Measurements from ENCODE around the gene ORAI2.

The ORAI2 gene

DNA sequence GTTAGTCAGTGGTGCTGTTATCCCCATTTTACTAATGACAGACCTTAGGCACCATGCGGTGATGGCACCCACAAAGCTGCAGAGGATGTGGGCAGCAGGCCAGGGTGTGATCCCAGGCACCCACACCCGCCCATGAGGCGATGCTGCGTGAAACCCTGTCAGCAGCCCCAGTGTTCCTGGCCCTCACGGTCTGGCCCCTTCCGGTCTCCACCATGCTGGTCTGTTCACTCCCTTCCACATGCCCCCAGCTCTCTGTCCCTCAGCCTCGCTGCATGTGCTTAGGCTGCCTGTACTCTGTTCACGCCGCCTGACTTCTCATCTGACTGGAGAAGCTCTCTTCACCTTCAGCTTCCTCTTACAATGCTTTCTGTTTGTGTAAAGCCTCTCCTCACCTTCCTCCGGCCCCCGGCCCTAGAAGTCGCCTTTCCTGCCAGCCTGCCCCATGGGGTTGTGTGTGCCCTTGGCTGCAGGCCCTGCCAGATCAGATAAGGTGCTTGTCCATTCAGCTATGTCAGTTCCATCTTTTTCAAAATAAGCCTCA, 17.6 kb upstream of the ORAI2 start:
- no peak for DNase-seq (ENCODE audit: low spot score)

DNA sequence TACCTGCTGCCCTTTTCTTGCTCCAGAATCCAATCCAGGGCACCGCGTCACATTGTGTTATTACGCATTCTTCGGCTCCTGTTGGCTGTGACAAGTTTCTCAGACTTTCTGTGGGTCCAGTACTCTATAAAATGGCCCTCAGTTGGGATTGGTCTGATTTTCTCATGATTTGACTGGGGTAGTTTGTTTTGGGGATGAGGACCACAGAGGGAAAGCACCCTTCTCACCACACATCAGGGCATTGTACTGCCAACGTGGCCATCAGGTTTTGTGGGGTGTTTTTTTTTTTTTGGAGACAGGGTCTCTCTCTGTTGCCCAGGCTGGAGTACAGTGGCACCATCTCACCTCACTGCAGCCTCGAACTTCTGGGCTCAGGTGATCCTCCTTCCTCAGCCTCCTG, 17.0 kb upstream of the ORAI2 start:
- no peak for DNase-seq (ENCODE audit: low spot score)

DNA sequence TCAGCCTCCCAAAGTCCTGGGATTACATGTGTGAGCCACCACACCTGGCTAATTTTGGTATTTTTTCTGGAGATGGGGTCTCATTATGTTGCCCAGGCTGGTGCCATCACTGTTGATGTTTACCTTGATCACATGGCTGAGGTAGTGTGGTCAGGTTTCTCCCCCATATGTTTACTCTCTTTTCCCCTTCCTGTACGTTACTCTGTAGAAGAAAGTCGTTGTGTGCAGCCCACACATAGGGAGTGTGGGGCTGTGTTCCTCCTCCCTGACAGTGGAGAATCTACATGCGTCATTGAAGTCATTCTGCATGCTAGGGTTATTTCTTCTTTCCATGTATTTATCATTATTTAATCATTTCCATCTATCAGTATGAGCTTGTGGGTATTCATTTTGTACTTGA, 16.3 kb upstream of the ORAI2 start:
- no peak for DNase-seq (ENCODE audit: low spot score)

DNA sequence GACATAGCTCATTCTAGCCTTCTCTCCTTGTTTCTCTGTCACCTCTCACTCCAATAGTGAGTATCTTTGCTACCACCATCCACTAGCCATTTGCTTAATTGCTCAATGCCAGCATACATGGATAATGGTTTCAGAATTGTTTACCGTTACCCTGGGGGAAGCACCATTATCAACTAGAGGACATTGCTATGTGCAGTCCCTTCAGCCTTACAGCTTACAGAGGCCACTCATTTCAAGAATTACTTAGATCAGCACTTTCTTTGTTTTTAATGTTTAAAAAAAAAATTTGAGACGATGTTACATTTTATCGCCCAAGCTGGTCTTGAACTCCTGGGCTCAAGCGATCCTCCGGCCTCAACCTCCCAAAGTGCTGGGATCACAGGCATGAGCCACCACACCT, 14.8 kb upstream of the ORAI2 start:
- no peak for DNase-seq (ENCODE audit: low spot score)

DNA sequence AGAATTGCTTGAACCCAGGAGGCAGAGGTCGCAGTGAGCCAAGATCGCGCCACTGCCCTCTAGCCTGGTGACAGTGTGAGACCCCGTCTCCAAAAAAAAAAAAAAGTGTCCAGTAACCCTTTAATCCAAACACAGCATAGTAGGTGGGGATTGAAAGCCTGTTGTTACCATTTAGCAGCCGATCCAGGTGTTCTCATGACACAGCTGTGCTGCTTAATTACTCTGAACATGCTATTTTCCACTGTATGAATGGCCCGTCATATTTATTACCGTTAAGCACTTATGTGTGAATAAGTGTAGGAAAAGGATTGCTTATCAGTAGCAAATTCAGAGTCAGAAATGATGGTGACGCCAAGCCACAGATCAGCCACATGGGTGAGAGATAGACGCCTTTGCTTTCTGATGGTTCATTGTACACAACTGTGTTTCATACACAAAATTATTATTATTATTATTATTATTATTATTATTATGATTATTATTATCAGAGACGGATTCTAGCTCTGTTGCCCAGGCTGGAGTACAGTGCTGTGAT, 11.6 kb upstream of the ORAI2 start:
- DNase-seq (ENCODE audit: low spot score) = no peak

DNA sequence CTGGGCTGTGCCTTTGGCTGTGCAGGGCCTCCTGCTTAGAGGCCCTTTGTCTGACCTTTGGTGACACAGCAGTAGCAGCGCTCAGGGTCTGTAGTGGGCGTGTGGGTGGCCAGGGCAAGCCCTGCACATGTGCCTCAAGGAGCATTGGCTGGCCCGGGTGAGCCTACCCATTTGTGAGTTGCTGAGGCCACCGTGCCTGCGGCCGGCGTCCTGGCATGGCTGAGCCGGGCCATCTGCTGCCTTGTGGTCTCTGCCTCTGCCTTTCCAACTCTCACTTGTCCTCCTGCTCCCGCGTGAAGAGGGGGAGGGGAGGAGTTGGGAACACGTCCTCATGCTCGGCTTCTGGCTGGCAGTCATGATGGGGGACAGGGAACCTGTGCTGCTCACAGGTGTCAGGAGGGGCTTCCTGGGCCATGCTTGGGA, 9.2 kb upstream of the ORAI2 start:
- DNase-seq (ENCODE audit: low spot score) = no peak

DNA sequence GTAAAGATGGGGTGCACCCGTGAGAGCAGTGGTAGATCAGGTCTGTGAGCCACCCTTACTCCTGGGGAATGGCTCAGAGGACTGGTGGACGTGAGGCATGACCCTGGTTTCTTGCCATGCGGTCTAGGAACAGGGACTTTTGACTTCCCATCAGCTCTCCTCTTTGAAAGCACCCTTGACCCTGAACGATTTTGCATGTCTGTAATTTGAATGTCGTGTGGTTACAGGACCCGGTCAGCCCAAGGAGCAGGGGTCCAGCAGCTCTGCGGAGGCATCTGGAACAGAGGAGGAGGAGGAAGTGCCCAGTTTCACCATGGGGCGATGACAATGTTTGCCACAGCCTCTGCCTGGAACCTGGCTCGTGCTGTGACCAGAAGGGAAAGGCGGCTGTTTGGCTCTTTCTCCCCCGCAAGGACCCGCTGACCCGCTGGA, 8.6 kb upstream of the ORAI2 start:
- DNase-seq (ENCODE audit: low spot score) = no peak

DNA sequence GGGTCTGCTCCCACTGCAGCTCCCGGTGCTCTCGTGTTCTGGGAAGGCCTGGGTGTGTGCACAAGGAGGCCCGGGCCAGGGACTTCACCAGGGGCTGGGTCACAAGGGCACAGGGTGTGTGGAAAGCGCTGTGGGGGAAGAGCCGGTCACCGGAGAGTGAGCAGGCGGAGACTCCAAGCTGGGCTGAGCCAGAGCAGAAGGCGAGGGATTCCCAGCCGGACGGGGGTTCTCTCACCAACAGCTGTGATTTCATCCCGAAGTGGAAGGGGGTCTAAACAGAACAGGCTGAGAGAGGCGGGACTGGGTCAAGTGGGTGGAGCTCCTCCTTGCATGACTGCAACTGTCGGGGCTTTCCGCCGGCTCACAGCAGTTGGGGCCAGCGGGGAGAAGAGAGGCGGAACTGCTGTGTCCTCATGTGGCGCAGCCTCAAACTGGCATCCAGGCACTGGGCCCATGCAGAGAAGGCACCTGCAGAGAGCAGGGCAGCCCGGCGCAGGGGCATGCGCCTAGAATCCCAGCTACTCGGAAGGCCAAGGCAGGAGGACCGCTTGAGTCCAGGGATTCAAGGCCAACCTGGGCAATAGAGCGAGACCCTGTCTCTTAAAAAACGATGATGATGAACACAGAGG, 7.6 kb upstream of the ORAI2 start:
- no peak for DNase-seq (ENCODE audit: low spot score)

DNA sequence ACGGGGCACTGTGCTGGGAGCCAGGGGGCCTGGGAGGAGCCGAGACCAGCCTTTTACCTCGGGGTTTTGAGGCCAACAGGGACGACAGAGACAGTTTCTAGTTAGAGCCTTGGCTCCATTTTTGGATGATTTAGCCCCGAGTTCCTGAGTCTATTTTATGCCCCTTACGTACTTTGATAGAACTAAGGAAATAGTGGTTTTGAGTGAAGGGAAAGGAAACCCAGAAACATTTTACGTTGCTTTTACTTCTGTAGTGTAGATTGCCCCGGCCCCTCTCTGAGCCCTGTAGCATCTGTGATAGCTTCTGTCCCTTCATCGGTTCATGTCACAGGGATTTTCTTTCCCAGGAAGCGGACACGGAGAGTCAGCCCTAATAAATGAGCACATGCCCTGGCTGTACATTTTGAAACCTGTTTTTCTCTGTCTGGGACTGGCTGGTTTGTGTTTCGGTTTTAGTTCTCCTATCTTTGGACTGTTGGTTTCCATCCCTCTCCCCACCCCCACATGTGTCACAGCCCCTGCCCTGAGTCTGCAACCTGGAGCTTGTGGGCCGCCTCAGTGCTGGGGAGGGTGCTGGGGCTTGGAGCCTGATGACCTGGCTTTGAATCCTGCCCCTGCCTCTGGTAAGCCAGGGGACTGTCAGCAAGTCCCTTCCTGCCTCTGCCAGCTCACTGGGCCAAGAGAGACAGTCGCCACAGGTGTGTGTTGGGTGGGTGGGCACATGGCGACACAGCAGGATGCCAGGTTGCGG, 6.9 kb upstream of the ORAI2 start:
- DNase-seq (ENCODE audit: low spot score) = no peak

DNA sequence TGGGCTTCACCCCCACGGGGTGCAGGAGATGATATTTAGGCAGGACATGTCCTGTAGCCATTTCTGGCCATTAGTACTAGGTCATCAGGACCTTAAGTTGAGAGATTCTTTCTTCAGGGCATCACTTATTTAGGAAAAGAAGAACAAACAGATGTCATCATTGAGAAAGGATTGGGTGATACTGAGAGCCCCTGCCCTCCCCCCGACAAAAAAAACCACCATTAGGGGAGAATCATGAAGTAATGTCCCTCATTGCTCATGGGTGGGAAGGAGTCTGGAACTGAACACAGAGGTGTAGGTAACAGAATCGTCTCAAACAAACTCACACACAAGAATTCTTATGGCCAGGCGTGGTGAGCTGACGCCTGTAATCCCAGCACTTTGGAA, 6.4 kb upstream of the ORAI2 start:
- no peak for DNase-seq (ENCODE audit: low spot score)

DNA sequence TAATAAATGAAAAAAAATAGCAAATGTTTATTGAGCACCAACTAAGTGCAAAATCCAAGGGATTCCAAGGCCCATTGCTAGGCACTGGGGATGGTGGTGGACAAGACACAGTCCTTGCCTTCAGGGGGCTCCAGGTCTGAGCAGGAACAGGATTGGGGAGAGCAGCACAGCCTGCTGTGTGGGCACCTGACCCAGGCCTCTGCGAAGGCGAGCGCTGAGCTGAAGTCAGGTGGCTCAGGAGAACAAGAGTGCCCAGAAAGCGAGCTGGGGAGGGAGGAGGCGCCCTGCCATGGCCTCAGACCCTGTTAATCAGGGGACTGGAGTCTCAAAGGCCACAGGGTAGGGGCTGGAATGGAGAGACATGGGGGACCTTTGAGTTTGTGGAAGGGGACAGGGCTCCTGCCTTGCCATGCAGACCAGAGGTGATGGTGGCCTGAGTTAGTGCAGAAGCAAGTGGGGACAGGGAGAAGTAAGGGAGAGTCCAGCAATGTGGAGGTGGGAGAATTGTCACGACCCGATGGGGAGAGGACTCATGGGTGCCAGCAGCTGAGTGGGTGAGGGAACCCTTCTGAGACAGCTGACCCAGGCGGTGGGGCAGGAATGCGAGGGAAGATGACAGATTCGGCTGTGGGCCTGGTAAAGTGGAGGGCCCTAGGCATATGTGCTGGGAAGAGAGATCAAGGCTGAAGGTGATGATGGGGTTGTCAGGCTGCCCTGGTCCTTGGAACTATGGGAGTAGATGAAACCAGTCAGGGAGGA, 4.1 kb upstream of the ORAI2 start:
- DNase-seq (ENCODE audit: low spot score) = no peak

DNA sequence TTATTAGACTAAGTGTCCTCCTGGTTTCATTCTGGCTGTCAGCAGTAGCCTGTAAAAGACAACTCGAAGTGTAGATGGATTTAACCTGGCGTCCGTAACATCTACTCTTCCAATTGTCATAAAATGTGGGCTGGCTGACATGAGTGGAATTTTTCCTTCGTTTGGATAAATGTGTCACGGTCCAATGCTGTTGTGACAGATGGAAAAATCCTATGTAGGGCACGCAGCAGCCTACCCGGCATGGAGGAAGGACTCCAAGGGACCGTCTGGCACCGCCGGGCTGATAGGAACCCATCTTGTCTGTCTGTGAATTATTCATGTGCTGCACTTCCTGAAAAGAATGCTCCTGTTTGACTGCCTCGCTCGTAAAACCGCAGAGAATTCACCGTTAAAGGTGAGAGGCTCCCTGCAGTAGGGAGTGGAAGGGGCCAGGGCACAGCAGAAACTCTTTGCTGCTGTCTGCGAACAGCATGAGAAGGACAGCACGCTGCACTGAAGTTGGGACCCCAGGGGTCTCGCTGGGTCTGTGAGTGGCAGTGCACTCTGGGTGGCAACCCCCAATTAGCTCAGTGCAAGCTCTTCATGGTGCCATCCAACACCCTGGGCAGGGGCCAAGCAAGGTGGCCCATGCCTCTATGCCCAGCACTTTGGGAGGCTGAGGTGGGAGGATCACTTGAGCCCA, 1.6 kb upstream of the ORAI2 start:
- DNase-seq (ENCODE audit: low spot score) = no peak

DNA sequence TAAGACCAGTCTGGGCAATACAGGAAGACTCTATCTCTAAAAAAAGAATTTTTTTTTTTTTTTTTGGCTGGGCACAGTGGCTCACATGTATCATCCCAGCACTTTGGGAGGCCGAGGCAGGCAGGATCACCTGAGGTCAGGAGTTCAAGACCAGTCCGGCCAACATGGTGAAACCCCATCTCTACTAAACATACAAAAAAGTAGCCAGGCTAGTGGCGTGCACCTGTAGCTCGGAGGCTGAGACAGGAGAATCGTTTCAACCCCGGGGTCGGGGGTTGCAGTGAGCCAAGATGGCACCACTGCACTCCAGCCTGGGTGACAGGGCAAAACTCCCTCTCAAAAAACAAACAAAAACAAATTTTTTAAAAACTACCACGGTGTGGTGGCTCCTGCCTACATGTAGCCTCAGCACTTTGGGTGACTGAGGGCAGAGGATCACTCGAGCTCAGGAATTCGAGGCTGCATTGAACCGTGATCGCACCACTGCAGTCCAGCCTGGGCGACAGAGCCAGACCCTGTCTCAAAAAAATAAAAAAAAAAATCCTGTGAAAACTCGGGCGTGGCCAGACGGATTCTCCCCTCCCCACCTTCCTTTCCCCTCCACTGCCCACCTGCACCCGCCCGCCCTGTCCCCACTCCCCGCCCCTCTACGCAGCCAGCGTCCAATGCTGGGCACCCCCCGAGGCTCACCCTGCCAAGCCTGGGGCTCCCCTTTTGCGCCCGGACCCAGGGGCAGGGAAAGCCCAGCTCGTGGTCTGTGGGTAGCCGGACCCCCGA, 745 bp upstream of the ORAI2 start:
- DNase-seq (ENCODE audit: low spot score) = peak; percentile 33

DNA sequence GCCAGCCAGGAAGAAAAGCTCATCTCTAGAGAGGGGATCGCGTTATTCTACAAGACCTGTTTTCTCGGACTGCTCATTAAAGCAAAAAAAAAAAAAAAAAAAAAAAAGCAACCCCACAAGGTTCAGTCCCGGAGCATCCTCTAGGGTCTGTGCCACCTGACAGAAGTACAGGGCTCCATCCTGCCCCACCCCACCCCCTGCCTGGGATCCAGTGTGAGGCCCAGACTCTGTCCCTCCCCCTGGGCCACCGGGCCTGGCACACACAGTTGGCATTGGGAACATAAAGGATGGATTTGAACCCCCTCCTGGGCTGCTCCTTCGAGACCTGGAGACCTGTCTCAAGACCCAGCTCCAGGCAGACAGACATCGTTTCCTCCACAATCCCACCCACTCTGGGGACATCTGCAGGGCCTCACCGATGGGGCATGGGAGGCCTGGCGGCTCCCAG, 688 bp downstream of the ORAI2 start:
- no peak for DNase-seq (ENCODE audit: low spot score)

DNA sequence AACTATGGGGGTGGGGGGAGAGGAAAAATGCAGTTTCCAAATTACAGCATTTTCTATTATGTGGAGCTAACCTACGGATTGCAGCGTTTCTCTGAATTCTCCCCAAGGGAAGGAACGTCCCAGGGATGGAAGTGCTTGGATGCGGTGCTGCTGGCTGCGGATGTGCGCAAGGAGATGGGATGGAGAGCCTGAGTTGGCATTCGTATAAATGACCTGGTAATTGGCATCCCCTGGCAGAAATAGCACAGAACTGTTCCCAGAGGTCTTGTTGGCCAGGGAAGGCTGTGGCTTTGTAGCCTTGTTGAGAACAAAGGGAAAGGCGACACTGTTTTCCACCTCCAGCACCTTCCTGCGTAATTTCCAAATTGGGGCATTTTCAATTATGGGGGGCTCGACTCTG, 2.7 kb downstream of the ORAI2 start:
- no peak for DNase-seq (ENCODE audit: low spot score)

DNA sequence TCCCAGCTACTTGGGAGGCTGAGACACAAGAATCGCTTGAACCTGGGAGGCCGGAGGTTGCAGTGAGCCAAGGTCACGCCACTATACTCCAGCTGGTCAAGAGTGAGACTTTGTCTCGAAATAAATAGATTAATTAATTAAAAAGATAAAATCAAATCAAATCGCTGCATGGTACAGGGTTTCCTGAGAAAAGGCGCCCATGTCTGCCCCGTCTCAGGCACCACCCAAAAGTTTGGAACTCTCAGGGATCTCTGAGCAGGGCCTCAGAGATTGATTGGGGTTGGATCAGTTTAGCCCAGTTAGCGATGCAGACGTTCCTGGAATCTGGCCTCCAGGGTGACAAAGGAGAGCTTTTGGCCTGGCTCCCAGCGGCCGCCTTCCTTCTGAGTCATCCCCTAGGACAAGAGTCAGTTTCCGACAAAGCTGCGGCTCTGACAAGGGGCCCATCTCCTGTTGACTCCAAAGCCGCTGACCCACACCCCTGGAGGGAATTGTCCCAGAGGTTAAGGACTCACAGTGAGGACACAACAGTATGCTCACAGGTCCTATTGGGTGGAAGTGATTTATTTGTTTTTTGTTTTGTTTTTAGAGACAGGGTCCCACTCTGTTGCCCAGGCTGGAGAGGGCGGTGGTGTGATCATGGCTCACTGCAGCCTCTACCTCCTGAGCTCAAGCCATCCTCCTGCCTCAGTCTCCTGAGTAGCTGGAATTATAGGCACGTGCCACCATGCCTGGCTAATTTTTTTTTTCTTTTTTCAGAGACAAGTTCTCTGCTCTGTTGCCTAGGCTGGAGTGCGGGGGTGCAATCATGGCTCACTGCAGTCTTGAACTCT, 6.8 kb downstream of the ORAI2 start:
- peak; percentile 87 for DNase-seq (ENCODE audit: low spot score)

DNA sequence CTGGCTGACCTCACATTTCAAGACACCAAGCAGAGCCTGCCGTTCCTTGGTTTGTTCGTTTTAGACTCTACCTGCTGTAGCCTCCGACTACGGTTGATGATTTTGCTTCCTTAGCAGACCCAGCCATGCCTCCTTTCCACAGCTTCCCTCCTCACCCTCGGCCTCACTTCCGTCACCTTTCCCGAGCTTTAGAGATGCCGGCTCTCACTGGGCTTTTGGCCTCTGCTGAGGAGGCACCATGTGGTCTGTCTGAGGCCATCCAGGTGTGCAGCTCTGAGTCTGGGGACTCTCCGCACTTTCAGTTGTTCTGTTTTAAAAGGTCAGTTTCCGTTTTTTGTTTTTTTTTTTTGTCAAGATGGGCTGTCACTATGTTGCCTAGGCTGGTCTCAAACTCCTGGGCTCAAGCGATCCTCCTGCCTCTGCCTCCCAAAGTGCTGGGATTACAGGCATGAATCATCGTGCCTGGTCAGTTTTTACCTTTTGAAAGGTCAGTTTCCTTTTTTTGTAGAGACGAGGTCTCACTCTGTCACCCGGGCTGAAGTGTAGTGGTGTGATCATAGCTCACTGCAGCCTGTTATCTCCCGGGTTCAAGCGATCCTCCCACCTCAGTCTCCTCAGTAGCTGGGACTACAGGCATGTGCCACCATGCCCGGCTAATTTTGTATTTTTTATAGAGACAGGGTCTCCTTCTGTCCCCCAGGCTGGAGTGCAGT, 11.7 kb downstream of the ORAI2 start:
- no peak for DNase-seq (ENCODE audit: low spot score)

DNA sequence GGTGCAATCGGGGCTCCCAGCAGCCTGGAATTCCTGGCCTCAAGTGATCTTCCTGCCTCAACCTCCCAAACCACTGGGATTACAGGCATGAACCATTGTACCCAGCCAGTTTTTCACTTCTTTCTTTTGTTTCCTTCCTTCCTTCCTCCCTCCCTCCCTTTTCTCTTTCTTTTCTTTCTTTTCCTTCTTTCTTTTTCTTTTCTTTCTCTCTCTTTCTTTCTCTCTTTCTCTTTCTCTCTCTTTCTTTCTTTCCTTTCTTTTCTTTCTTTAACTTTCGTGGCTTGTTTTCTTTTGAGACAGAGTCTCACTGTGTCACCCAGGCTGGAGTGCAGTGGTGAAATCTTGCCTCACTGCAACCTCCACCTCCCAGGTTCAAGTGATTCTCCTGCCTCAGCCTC, 12.3 kb downstream of the ORAI2 start:
- no peak for DNase-seq (ENCODE audit: low spot score)

DNA sequence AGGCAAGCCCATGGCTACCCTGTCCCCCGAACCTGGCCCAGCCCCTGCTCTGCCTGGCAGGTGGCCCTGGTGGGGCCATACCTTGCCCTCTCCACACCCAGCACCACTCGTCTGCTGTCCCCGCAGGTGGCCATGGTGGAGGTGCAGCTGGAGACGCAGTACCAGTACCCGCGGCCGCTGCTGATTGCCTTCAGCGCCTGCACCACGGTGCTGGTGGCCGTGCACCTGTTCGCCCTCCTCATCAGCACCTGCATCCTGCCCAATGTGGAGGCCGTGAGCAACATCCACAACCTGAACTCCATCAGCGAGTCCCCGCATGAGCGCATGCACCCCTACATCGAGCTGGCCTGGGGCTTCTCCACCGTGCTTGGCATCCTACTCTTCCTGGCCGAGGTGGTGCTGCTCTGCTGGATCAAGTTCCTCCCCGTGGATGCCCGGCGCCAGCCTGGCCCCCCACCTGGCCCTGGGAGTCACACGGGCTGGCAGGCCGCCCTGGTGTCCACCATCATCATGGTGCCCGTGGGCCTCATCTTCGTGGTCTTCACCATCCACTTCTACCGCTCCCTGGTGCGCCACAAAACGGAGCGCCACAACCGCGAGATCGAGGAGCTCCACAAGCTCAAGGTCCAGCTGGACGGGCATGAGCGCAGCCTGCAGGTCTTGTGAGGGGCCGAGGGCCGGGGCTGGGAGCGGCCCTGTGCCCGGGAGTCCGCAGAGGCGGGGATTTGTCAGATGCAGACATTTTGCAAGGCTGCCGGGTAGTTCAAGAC, 13.2 kb downstream of the ORAI2 start:
- no peak for DNase-seq (ENCODE audit: low spot score)
